LoVo (cell line): ENCODE data around the gene C10orf95.

Source experiments
- DNase-seq: peaks from one replicate; pipeline ENCODE4 v3.0.0-alpha.2; 2016; ENCODE audit warnings: low spot score

C10orf95 gene

DNA sequence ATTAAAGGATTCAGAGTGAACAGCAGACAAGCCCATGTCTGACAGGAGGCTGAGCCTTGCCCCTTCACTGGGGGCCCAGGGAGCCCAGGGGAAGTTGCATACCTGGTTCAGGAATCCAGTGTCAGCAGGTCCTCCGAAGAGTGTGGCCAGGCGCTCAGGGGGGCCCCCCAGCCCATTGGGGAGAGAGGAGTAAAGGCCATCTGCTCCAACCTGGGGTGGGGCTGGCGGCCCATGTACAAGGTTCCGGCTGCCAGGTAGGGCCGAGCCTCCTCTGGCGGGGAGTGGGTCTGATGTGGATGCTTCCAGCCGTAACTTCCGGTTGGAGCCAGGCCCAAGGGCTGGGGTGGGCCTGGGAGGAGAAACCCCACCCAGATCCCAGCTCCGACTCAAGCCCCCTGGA, 35.1 kb downstream of the C10orf95 start:
- DNase-seq, result no peak

GRCh38 chr10:102414749-102415148, 36.6 kb downstream of the C10orf95 start:
- DNase-seq, result no peak

DNA sequence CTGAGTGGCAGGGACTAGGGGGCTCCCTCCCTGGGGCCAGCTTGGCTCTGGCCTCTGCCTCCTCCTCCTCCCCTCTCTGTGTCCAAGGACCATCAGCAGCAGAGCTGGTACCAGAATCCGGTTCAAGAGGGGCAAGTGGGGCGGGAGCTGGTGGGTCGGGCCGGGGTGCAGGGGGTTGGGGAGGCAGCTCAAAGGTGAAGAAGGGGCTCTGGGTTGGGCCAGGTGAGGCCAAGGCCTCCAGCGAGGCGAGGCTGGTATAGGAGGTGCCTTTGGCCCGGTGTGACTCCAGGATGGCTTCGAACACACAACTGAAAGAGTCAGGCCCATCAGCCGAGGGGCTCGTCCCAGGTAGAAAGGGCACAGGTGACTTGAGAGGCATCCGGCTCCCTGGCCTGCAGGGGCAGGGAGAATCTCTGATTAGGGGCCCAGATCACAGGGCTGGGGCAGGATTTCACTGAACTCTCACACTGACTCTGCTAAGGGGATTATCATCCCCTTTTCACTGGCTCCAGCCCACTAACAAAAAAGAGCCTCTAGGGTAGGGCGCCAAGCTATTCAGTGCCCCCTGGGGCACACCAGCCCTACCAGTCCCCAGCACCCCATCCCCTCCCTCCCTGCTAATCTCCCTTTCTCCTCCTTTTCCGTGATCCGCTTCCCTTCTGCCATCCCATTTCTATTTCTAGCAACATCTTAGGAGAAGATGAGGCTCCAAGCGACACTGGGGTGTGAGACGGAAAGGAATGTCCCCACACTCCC, 37.4 kb downstream of the C10orf95 start:
- DNase-seq, result no peak

- no peak for DNase-seq
Measured at GRCh38 chr10:102413053-102413705, 38.2 kb downstream of the C10orf95 start.

- DNase-seq, result no peak
Measured at GRCh38 chr10:102412293-102412692, 39.0 kb downstream of the C10orf95 start.

DNA sequence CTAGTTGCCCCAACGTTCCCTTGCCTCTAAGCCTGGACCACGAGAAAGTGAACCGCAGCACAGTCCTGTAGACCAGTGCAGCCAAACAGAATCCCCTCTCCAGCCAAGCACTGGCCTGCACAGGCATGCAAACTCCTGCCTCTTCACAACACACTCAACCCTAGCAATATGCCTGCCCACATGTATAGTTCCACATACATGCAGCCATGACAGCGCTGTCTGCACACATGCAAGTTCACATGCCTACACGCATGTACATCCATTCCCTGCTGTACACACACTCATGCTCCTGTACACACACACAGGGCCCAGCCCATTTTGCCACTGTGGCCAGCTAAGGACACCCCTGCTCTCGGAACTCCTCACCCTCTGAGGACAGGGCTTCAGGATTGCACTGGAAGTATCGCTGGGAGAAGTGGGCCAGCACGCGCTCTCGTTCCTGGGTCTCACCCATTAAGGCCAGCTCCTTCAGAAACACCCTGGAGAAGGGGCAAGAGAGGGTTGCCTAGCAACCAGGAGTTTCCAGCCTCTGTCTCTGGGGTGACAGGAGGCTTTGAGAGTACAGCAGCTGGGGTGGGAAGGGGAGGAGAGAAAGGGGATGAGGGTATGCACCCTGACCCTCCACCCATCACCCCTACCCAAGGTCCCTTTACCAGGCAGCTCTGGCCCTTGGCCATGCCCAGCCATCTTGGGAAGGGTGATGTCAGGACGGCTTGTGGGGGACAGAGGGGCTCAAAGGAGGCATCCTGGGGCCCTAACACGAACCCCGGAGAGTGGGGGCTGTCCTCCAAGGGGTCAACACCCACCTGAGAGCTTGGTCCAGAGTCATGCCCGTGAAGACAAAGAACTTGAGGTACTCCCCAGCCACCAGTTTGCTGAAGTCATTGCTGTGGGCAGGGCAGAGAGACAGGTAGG, 39.7 kb downstream of the C10orf95 start:
- no peak for DNase-seq

DNA sequence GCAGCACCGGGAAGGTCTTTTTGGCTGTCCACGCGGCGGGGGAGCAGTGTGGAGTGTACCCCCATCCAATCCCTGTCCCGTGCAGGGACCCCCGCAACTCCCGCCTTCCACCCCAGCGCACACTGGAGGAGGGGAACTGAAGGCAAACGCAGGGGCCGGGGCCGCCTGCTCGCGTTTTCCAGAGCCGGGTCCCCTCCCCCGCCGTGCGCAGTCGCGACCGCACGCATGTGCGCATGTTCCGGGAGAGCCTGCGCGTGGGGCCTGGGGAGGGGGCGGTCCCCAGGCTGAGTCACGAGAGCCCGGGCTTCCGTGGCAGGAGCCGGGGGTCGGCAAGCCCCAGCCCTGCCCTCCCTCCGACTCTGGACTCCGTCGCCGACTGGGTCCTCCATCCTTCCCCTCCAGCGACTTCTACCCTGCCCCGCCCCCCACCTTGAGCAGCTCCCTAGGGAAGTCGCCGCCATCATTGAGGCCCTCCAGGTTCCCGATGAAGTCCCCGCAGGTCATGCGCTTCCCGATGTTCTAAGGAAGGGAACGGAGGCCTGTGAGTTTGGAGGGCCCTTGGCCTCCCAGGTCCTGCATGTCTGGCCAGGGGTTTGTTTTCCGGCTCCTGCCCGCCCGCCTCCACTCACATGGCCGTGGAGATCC, 40.8 kb downstream of the C10orf95 start:
- no peak for DNase-seq

- no peak for DNase-seq
Measured at GRCh38 chr10:102409604-102410428, 41.5 kb downstream of the C10orf95 start.

GRCh38 chr10:102408728-102409603, 42.4 kb downstream of the C10orf95 start:
- DNase-seq, result no peak

GRCh38 chr10:102408131-102408727, 43.1 kb downstream of the C10orf95 start:
- no peak for DNase-seq

- DNase-seq, result no peak
Measured at GRCh38 chr10:102407425-102408130, 43.8 kb downstream of the C10orf95 start.

DNA sequence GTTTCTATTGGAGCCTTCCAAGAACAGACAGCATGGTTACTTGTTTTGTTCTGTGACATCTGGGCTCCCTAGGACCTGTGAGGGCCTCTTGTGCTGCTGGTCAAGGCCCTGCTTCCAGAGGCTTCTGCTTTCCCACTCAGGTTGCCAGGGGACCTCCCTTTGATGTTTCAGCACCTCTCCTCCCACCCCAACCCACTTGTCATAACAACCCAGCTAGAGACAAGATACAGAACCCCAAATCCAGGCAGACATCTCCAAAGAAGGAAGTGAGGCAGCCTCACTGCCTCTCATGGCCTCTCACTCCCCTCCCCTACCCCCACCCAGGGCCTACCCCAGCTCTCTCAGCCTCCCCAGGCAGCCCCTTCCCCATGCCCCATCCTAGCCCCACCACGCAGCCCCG, 44.5 kb downstream of the C10orf95 start:
- no peak for DNase-seq

DNA sequence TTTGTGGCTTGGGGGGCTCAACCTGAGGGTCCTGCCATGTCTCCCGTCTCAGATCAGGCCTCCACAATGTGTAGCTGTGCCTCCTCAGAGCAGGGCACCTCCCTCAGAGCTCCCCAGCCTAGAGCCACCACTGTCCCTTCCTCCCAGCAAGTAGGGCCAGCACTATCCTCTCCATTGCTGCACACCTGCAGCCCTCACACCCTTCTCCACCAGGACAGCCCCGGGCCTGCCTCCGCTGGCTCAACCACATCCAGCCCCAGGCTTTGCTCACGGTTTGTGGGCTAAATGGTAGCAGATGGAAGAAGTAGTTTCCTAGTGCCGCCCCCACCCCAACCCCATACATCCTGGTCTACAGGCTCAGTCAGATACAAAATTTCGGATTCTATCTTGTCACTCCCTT, 45.7 kb downstream of the C10orf95 start:
- DNase-seq, result no peak

DNA sequence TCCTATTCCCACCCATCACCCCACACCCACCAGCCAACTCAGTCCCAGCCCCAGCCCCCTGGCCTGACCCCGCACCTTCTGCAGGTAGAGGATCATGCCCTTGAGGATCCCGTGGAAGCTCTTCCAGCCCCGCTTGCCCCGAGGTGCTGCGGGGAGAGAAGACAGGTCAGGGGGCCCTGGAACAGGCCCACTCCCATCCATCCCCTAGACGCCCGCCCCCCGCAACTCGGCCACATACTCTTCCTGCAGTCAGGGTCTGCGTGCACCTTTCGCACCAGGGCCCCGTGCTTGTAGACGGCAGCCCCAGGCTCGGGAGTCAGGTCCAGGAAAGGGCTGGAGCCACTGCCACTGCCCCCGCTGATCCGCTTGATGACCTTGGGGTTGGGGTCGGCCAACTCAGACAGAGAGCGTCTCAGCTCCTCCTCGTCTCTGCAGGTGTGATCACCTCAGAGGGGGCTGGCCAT, 46.2 kb downstream of the C10orf95 start:
- no peak for DNase-seq

DNA sequence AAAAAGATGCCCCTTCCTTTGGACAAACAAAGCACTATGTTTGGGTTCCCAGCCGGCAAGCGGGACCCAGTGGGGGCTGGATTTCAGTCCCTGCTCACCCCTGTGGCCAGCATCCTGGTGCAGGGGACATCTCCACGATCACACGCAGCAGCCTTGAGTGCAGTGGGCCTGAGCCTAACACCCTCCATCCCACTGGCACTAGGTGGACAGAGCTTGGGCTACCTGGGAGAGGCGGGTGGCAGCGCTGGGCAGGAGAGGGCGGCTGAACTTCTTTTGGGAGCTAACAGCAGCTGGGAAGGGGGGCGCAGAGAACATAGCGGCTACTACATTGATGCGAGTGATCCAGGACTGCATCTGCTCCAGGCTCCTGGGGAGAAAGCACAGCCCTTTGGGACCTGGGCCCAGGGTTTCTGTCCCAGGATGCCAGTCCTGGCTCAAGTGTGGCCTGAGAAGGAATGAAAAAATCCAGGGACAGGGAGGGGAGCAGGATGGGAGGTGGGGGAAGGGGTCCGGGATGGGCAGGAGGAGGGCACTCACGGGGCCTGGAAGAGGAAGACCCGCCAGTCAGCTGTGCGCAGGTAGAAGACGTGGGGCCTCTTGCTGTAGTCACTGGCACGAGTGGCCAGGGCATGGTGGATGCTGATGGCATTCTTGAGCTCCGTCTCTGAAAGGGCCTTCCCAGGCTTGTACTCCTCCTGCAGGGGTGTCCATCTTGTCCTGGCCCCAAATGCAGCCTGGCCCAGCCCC, 46.8 kb downstream of the C10orf95 start:
- DNase-seq, result no peak

- no peak for DNase-seq
Measured at GRCh38 chr10:102403115-102403514, 48.2 kb downstream of the C10orf95 start.

DNA sequence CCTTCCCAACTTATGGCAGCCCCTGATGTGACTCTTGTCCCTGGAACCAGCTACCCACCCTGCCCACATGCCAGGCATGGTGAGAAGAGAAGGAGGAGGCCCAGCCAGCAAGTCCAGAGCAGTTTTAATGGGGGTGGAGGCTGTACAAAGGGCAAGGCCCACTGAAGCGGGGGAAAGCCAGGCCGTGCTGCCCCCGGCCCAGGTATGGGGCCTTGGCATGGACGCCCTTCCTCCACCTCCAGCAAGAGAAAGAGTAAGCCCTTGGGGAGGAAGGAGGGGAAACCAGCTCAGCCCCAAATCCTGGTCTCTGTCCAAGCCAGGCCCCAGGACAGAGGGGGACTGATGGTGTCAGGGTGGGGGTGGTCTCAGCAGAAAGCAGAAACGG, 48.8 kb downstream of the C10orf95 start:
- DNase-seq, result no peak

- DNase-seq, result no peak
Measured at GRCh38 chr10:102401735-102402511, 49.4 kb downstream of the C10orf95 start.
